HepG2 (cell line): ENCODE results near the gene CERS4.

Source experiments
- CREM ChIP-seq, 2 experiments: sonication (generic) in 1 of 2; formaldehyde crosslinking in 1 of 2; IDR thresholded peaks; 2 replicates each; pipeline versions ENCODE4 v1.4.0 to v1.6.1; 2016 to 2020; ENCODE audit warnings: antibody characterized with exemption in 1 of 2, mild to moderate bottlenecking in 1 of 2, missing genetic modification reagents in 1 of 2
- GATAD2A ChIP-seq: IDR thresholded peaks from 2 replicates; pipeline ENCODE4 v1.6.1; 2016
- NFE2L1 ChIP-seq: sonication (generic); formaldehyde crosslinking; IDR thresholded peaks from 2 replicates; pipeline ENCODE4 v1.4.0; 2020; ENCODE audit warnings: missing genetic modification reagents, mild to moderate bottlenecking, borderline replicate concordance
- POLR2A ChIP-seq, 2 experiments: IDR thresholded peaks; 2 replicates each; pipeline ENCODE4 v1.6.1; 2011; ENCODE audit warnings: low read depth in 2 of 2, low read length in 2 of 2, mild to moderate bottlenecking in 1 of 2, moderate library complexity in 1 of 2; ENCODE audit not compliant: insufficient read depth in 1 of 2
- ZBTB44 ChIP-seq: sonication (generic); formaldehyde crosslinking; IDR thresholded peaks from 2 replicates; pipeline ENCODE4 v1.4.0; 2020; ENCODE audit warnings: missing genetic modification reagents
- ZC3H13 ChIP-seq: sonication (generic); formaldehyde crosslinking; IDR thresholded peaks from 2 replicates; pipeline ENCODE4 v1.8.1; 2023; ENCODE audit warnings: mild to moderate bottlenecking, missing genetic modification reagents, moderate library complexity
- ZFP36L2 ChIP-seq: sonication (generic); formaldehyde crosslinking; IDR thresholded peaks from 2 replicates; pipeline ENCODE4 v1.4.0; 2020; ENCODE audit warnings: missing genetic modification reagents
- ZFX ChIP-seq: sonication (generic); formaldehyde crosslinking; IDR thresholded peaks from 2 replicates; pipeline ENCODE4 v1.4.0; 2020; ENCODE audit warnings: mild to moderate bottlenecking, low read depth, missing genetic modification reagents, moderate library complexity
- TF ChIP-seq, protein P1 (sequence below): sonication (generic); formaldehyde crosslinking; IDR thresholded peaks from 2 replicates; pipeline ENCODE4 v1.8.1; 2022; ENCODE audit warnings: mild to moderate bottlenecking, missing genetic modification reagents
- TF ChIP-seq, protein P2 (sequence below): sonication (generic); formaldehyde crosslinking; IDR thresholded peaks from 2 replicates; pipeline ENCODE4 v1.5.0; 2020; ENCODE audit warnings: missing genetic modification reagents
- TF ChIP-seq, protein P3 (sequence below): sonication (generic); formaldehyde crosslinking; IDR thresholded peaks from 2 replicates; pipeline ENCODE4 v1.9.0; 2021; ENCODE audit warnings: missing genetic modification reagents, borderline replicate concordance
- TF ChIP-seq, protein P4 (sequence below), 2 experiments: sonication (generic) in 1 of 2; formaldehyde crosslinking in 1 of 2; IDR thresholded peaks; 2 replicates each; pipeline versions ENCODE4 v1.5.1 to v1.6.1; 2011 to 2020; ENCODE audit warnings: borderline replicate concordance in 1 of 2, low read depth in 1 of 2, low read length in 1 of 2, mild to moderate bottlenecking in 1 of 2, missing genetic modification reagents in 1 of 2, moderate library complexity in 1 of 2
- TF ChIP-seq, protein P5 (sequence below): sonication (generic); formaldehyde crosslinking; IDR thresholded peaks from 2 replicates; pipeline ENCODE4 v1.4.0; 2020; ENCODE audit warnings: missing genetic modification reagents, borderline replicate concordance
- TF ChIP-seq, protein P6 (sequence below): sonication (generic); formaldehyde crosslinking; IDR thresholded peaks from 2 replicates; pipeline ENCODE4 v1.5.0; 2020; ENCODE audit warnings: mild to moderate bottlenecking, missing genetic modification reagents, moderate library complexity

DNA sequence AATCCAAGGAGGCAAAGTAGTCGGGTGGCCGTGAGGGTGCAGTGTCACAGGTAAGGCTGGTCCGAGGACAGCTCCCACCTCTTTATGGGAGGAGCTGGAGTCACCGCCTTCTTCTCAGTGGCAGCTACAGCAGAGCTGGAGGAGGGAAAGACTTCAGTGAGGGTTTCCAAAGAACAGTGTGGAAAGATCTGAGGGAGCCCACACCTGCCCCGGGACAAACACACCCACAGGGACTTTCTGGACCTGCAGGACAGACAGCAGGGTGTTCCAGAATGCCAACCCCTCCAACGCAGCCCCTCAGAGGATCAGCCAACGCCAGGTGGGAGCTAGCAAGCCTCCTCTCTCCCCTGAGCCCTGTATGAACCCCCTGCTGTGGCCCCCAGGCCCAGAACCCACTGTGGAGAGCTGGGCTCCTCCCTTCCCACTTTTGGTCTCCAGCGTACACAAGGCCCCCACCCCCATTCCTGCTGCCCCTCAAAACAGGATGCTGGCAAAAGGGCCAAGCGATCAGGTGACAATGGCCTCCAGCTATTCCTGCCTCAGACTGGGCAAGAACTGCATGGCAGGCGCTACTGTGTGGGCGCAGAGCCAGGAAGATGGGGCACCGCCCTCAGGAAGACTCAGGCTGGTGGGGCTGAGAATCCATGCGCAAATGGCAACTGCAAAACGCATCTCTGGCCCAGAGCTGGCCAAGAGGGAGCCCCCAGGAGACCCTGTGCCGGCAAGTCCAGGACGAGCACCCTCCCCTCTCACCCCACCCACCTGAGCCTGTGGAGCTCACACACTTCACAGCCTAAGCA lies 102.5 kb downstream of the CERS4 start:
- TF ChIP-seq, protein P1, sequence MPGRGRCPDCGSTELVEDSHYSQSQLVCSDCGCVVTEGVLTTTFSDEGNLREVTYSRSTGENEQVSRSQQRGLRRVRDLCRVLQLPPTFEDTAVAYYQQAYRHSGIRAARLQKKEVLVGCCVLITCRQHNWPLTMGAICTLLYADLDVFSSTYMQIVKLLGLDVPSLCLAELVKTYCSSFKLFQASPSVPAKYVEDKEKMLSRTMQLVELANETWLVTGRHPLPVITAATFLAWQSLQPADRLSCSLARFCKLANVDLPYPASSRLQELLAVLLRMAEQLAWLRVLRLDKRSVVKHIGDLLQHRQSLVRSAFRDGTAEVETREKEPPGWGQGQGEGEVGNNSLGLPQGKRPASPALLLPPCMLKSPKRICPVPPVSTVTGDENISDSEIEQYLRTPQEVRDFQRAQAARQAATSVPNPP = no peak
- TF ChIP-seq ZFX (CRISPR knock-in tag) (no peak), POLR2A (IDR thresholded peaks at IDR 0.05; ENCODE audit: insufficient read depth in 1 of 2, low read depth in 2 of 2, low read length in 2 of 2) (no peak), ZC3H13 (CRISPR knock-in tag) (no peak), ZFP36L2 (CRISPR knock-in tag) (no peak), GATAD2A (CRISPR knock-in tag) (no peak), CREM (IDR thresholded peaks at IDR 0.05) (no peak), CREM (CRISPR knock-in tag; IDR thresholded peaks at IDR 0.05) (no peak), NFE2L1 (CRISPR knock-in tag) (no peak), ZBTB44 (CRISPR knock-in tag) (no peak)
- TF ChIP-seq, protein P2, sequence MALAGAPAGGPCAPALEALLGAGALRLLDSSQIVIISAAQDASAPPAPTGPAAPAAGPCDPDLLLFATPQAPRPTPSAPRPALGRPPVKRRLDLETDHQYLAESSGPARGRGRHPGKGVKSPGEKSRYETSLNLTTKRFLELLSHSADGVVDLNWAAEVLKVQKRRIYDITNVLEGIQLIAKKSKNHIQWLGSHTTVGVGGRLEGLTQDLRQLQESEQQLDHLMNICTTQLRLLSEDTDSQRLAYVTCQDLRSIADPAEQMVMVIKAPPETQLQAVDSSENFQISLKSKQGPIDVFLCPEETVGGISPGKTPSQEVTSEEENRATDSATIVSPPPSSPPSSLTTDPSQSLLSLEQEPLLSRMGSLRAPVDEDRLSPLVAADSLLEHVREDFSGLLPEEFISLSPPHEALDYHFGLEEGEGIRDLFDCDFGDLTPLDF (CRISPR knock-in tag) = no peak
- TF ChIP-seq, protein P3, sequence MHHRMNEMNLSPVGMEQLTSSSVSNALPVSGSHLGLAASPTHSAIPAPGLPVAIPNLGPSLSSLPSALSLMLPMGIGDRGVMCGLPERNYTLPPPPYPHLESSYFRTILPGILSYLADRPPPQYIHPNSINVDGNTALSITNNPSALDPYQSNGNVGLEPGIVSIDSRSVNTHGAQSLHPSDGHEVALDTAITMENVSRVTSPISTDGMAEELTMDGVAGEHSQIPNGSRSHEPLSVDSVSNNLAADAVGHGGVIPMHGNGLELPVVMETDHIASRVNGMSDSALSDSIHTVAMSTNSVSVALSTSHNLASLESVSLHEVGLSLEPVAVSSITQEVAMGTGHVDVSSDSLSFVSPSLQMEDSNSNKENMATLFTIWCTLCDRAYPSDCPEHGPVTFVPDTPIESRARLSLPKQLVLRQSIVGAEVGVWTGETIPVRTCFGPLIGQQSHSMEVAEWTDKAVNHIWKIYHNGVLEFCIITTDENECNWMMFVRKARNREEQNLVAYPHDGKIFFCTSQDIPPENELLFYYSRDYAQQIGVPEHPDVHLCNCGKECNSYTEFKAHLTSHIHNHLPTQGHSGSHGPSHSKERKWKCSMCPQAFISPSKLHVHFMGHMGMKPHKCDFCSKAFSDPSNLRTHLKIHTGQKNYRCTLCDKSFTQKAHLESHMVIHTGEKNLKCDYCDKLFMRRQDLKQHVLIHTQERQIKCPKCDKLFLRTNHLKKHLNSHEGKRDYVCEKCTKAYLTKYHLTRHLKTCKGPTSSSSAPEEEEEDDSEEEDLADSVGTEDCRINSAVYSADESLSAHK (CRISPR knock-in tag) = no peak
- TF ChIP-seq, protein P4, sequence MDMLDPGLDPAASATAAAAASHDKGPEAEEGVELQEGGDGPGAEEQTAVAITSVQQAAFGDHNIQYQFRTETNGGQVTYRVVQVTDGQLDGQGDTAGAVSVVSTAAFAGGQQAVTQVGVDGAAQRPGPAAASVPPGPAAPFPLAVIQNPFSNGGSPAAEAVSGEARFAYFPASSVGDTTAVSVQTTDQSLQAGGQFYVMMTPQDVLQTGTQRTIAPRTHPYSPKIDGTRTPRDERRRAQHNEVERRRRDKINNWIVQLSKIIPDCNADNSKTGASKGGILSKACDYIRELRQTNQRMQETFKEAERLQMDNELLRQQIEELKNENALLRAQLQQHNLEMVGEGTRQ (IDR thresholded peaks at IDR 0.05; ENCODE audit: low read depth, low read length) = no peak
- TF ChIP-seq, protein P4 (CRISPR knock-in tag; IDR thresholded peaks at IDR 0.05; ENCODE audit: borderline replicate concordance) = no peak
- TF ChIP-seq, protein P5, sequence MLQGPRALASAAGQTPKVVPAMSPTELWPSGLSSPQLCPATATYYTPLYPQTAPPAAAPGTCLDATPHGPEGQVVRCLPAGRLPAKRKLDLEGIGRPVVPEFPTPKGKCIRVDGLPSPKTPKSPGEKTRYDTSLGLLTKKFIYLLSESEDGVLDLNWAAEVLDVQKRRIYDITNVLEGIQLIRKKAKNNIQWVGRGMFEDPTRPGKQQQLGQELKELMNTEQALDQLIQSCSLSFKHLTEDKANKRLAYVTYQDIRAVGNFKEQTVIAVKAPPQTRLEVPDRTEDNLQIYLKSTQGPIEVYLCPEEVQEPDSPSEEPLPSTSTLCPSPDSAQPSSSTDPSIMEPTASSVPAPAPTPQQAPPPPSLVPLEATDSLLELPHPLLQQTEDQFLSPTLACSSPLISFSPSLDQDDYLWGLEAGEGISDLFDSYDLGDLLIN (CRISPR knock-in tag) = no peak
- TF ChIP-seq, protein P6, sequence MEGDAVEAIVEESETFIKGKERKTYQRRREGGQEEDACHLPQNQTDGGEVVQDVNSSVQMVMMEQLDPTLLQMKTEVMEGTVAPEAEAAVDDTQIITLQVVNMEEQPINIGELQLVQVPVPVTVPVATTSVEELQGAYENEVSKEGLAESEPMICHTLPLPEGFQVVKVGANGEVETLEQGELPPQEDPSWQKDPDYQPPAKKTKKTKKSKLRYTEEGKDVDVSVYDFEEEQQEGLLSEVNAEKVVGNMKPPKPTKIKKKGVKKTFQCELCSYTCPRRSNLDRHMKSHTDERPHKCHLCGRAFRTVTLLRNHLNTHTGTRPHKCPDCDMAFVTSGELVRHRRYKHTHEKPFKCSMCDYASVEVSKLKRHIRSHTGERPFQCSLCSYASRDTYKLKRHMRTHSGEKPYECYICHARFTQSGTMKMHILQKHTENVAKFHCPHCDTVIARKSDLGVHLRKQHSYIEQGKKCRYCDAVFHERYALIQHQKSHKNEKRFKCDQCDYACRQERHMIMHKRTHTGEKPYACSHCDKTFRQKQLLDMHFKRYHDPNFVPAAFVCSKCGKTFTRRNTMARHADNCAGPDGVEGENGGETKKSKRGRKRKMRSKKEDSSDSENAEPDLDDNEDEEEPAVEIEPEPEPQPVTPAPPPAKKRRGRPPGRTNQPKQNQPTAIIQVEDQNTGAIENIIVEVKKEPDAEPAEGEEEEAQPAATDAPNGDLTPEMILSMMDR (CRISPR knock-in tag) = no peak
